Measurements from ENCODE around the gene NDE1.

The NDE1 gene

DNA sequence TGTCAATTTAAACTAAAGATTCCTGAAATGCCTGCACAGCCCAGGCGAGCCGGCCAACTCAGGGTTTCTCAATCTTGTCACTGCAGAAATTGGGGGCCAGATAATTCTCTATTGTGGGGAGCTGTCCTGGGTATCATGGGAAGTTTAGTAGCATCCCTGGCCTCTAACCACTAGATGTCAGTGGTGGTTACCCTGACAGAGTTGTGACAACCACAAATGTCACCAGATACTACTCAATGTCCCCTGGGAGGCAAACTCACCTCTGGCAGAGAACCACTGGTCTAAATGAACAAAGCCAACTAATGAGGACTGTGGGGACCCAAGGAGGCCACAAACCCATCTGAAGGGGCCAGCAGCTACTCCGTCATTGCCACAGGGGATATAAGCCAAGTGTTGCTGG, 115.8 kb downstream of the NDE1 start:
- DNase-seq (ENCODE audit: low read depth in 1 of 2, low spot score in 1 of 2), result peak; percentile 48 to 77
- TF ChIP-seq JUND (IDR thresholded peaks at IDR 0.05; ENCODE audit: low read depth), result no peak
- in situ Hi-C loops (cut with HindIII; ENCODE audit: low pct_unique_long_range_greater_than_20kb, low sequenced_read_pairs), result no loop called here

DNA sequence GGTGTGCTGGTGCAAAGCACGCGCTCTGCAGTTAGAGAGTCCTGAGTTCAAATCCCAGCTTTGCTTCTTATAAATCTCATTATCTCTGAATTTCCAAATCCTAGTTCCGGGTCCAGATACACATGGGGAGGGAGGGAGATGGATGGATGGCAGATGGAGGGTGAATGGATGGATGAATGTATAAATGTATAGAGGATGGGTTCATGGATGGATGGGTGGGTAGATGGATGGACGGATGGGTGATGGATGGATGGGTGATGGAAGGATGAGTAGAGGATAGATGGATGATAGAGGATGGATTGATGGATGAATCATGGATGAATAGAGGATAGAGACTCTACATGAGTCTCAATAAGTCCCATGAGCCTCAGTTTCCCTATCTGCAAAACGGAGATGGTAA, 116.9 kb downstream of the NDE1 start:
- no peak for DNase-seq (ENCODE audit: low read depth in 1 of 2, low spot score in 1 of 2)
- no peak for TF ChIP-seq JUND (IDR thresholded peaks at IDR 0.05; ENCODE audit: low read depth)
- in situ Hi-C loops (cut with HindIII; ENCODE audit: low pct_unique_long_range_greater_than_20kb, low sequenced_read_pairs), result no loop called here

DNA sequence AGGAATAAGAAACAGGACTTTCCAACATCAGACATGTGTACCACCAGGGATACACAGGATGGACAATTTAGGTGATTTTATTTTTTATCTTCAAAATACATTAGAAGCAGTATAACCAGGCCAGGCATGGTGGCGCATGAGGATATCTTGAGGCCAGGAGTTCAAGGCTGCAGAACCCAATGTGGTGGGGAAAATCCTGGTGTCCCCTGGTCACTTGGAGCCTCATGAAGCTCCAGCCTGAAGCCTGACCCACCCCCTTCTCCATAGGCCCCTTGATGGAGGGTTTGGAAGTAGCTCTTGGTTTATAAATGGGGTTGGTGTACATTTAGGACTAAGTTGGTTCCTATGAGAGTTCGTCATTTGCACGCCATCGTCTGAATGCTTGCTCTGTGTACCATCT, 118.2 kb downstream of the NDE1 start:
- DNase-seq (ENCODE audit: low read depth in 1 of 2, low spot score in 1 of 2), result no peak
- TF ChIP-seq JUND (IDR thresholded peaks at IDR 0.05; ENCODE audit: low read depth), result no peak
- in situ Hi-C loops (cut with HindIII; ENCODE audit: low pct_unique_long_range_greater_than_20kb, low sequenced_read_pairs), result no loop called here

DNA sequence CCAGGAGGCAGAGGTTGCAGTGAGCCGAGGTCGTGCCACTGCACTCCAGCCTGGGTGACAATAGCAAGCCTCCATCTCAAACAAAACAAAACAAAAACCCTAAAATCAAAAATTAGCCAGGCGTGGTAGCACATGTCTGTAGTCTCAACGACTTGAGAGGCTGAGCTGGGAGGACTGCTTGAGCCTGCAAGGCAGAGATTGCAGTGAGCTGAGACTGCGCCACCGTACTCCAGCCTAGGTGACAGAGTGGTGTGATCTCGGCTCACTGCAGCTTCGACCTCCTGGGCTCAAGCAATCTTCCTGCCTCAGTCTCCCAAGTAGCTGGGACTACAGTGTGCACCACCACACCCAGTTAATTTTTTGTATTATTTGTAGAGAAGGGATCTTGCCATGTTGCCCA, 119.2 kb downstream of the NDE1 start:
- DNase-seq (ENCODE audit: low read depth in 1 of 2, low spot score in 1 of 2), result no peak
- no peak for TF ChIP-seq JUND (IDR thresholded peaks at IDR 0.05; ENCODE audit: low read depth)
- in situ Hi-C loops (cut with HindIII; ENCODE audit: low pct_unique_long_range_greater_than_20kb, low sequenced_read_pairs), result no loop called here

DNA sequence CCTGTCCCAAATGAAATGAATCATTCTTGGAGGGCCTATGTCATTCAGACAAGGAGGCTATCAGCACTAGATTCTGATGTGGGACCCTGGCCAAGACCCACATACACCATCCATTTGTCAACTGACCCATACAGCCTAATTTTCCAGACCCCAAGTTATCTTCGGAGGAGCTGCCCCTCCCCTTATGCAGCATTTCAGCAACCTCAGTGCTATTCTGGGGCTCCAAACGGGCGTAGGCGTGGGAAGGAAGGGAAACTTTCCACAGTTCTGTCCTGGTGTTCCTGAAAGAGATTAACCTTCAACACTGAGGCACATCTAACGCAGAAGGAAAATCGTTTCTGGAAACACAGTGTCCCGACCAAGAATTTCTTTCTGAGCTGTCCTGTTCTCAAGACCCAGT, 120.1 kb downstream of the NDE1 start:
- TF ChIP-seq JUND (IDR thresholded peaks at IDR 0.05; ENCODE audit: low read depth), result no peak
- in situ Hi-C loops (cut with HindIII; ENCODE audit: low pct_unique_long_range_greater_than_20kb, low sequenced_read_pairs), result no loop called here
- DNase-seq (ENCODE audit: low read depth in 1 of 2, low spot score in 1 of 2), result no peak

DNA sequence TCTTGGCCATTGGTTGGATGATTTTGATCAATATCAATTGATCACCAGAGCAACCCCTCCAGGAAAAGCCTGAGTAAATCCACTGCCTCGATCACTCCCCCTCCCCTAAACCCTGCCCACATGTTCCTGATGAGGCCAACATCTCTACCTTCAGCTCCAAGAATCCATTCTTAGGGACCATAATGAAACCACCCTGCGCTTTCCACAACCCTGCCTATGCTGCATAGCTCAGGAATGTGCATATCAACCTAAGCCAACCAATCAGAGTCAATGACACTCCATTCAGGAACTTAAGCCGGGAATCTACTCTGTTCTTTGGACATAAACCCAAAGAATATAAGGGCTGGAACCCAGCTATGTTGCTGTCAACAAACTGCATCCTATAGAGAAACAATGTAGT, 120.5 kb downstream of the NDE1 start:
- DNase-seq (ENCODE audit: low read depth in 1 of 2, low spot score in 1 of 2), result no peak
- in situ Hi-C loops (cut with HindIII; ENCODE audit: low pct_unique_long_range_greater_than_20kb, low sequenced_read_pairs), result no loop called here
- TF ChIP-seq JUND (IDR thresholded peaks at IDR 0.05; ENCODE audit: low read depth), result no peak

DNA sequence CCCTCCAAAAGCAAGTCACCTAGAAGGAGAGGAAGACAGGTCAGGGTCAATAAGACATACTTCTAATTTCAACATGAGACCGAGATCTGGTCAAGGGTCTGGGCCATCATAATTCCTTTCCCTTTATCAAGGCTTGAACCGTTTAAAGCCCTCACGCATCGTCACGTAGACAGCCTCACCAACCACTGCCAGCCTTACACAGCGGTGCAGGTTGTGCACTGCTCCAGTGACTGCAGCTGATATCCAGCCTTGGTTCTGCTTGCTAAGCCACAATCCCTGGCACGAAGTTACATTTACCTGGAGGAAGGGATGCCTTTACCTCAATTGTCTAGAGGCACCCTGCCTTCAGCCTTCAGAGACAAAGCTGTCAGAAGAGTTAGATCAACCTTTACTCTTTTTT, 121.6 kb downstream of the NDE1 start:
- in situ Hi-C loops (cut with HindIII; ENCODE audit: low pct_unique_long_range_greater_than_20kb, low sequenced_read_pairs), result no loop called here
- DNase-seq (ENCODE audit: low read depth in 1 of 2, low spot score in 1 of 2), result no peak
- no peak for TF ChIP-seq JUND (IDR thresholded peaks at IDR 0.05; ENCODE audit: low read depth)

DNA sequence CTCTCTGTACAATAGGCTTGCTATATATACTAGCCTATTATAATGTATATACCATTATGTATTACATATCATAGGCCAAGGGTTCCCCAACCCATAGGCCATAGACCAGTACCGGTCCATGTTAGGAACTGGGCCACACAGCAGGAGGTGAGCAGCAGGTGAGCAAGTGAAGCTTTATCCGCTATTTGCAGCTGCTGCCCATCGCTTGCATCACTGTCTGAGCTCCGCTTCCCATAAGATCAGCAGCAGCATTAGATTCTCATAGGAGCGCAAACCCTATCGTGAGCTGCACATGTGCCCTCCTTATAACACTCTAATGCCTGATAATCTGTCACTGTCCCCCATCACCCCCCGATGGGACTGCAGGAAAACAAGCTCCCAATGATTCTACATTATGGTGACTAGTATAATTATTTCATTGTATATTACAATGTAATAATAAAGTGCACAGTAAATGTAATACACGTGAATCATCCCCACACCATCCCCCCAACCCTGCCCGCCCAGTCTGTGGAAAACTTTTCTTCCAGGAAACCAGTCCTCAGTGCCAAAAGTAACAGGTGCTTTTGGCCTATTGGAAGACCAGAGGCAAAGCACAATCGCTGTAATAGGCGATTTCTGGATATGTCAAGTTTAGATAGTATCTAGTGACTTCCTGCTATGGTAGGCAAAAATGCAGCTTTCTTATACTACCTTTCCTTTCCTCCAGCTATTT, 122.7 kb downstream of the NDE1 start:
- TF ChIP-seq JUND (IDR thresholded peaks at IDR 0.05; ENCODE audit: low read depth), result no peak
- DNase-seq (ENCODE audit: low read depth in 1 of 2, low spot score in 1 of 2), result no peak
- in situ Hi-C loops (cut with HindIII; ENCODE audit: low pct_unique_long_range_greater_than_20kb, low sequenced_read_pairs), result no loop called here

DNA sequence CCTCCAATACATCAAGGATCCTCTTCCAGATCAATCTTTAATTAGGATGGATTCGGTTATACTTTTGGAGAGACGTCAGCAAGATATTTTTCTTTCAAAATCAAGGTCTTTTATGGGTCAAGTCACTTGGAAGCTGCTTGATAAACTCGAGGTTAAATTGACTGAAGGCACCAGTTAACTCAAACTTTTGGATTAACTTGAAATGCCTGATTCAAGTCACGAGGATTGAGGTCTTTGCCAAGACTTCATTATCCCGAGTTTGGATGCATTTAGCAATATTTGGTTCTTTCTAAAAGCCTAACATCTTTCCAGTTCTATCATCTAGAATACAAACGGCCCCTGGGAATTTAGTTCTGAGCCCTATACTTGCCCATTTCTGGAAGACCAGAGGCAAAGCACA, 123.9 kb downstream of the NDE1 start:
- no peak for TF ChIP-seq JUND (IDR thresholded peaks at IDR 0.05; ENCODE audit: low read depth)
- no peak for DNase-seq (ENCODE audit: low read depth in 1 of 2, low spot score in 1 of 2)
- in situ Hi-C loops (cut with HindIII; ENCODE audit: low pct_unique_long_range_greater_than_20kb, low sequenced_read_pairs), result no loop called here

DNA sequence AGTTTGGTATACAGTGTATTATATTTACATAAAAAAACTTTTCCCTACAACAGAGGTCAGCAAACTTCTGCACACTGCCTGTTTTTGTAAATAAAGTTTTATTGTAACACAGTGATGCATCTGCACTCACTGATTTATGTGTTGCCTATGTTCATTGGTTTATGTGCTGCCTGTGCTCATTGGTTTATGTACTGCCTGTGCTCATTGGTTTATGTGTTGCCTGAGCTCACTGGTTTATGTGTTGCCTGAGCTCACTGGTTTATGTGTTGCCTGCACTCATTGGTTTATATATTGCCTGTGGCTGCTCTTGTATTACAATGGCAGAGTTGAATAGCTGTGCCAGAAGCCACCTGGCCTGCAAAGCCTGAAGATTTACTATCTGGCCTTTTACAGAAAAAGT, 125.2 kb downstream of the NDE1 start:
- peak in 1 of 2 experiments; percentile 61 for DNase-seq (ENCODE audit: low read depth in 1 of 2, low spot score in 1 of 2)
- in situ Hi-C loops (cut with HindIII; ENCODE audit: low pct_unique_long_range_greater_than_20kb, low sequenced_read_pairs), result no loop called here
- TF ChIP-seq JUND (IDR thresholded peaks at IDR 0.05; ENCODE audit: low read depth), result no peak

DNA sequence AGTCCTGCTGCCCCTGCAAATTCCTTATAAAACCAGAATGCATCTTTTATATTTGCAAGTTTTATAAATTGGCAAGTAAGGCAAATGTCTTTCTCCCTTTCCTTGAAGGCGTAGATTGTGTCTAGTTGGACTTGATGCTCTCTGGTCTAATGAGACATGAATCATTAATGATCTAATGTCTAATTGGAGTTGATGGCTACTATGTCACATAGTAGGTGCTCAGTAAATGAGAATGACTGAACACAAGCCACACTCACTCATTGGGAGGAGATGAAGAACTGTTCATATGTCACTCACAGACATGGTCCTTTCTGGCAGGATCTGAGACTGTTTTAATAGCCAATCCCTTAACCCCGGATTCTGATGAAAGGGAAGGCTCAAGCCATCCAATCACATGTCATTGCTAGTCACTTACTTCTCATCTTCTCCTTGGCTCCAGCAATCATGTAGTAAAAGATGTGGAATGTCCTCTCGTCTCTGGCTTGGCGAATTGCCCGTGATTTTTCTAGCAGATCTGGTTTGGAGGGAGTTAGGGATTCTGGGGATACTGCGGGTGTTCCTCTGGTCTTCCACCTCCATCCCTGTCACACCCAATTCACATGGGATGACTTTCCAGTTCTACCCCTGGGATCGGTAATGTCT, 125.7 kb downstream of the NDE1 start:
- in situ Hi-C loops (cut with HindIII; ENCODE audit: low pct_unique_long_range_greater_than_20kb, low sequenced_read_pairs), result no loop called here
- TF ChIP-seq JUND (IDR thresholded peaks at IDR 0.05; ENCODE audit: low read depth), result no peak
- DNase-seq (ENCODE audit: low read depth in 1 of 2, low spot score in 1 of 2), result no peak
